CD14-positive monocyte (primary cell): ENCODE measurements around the gene FHIP1B. TPM values are rescaled to one million over a fixed set of nuclear protein-coding genes. Genes with fewer than 3 reads are reported as not detected.
A peak's percentile ranks its signal among the peaks of the same experiment; 100 is the strongest.

Source experiments
- DNase-seq, 3 donors: peaks; one replicate each; pipeline ENCODE4 v3.0.0-alpha.2; 2011 to 2022
- H2AFZ ChIP-seq: 2 replicates; pipeline ENCODE4 v1.6.0; 2012; ENCODE audit warnings: mild to moderate bottlenecking, low read depth, low read length, inconsistent platforms; ENCODE audit not compliant: insufficient read depth, poor library complexity, severe bottlenecking
- H3K27ac ChIP-seq, 2 donors: 1 replicate in 1 of 2; 2 replicates in 1 of 2; pipeline ENCODE4 v1.5.1; 2012 to 2013; ENCODE audit warnings: low read length in 2 of 2, control low read depth in 1 of 2, inconsistent platforms in 1 of 2, low read depth in 1 of 2, mild to moderate bottlenecking in 1 of 2
- H3K27me3 ChIP-seq, 2 donors: one replicate each; pipeline versions ENCODE4 v1.6.0 to v1.6.1; 2011 to 2013; ENCODE audit warnings: low read length in 2 of 2; ENCODE audit not compliant: control insufficient read depth in 2 of 2, insufficient read depth in 2 of 2
- H3K36me3 ChIP-seq, 2 donors: replicated peaks in 1 of 2; 1 replicate in 1 of 2; 2 replicates in 1 of 2; pipeline versions ENCODE4 v1.5.1 to v1.6.1; 2012 to 2013; ENCODE audit warnings: low read length in 2 of 2, control low read depth in 1 of 2, inconsistent platforms in 1 of 2, mild to moderate bottlenecking in 1 of 2; ENCODE audit not compliant: insufficient read depth in 2 of 2, control insufficient read depth in 1 of 2
- H3K4me1 ChIP-seq, 2 donors: 1 replicate in 1 of 2; 2 replicates in 1 of 2; pipeline versions ENCODE4 v1.5.1 to v1.6.1; 2012 to 2013; ENCODE audit warnings: low read length in 2 of 2, control low read depth in 1 of 2, inconsistent platforms in 1 of 2, mild to moderate bottlenecking in 1 of 2, moderate library complexity in 1 of 2; ENCODE audit not compliant: insufficient read depth in 2 of 2, control insufficient read depth in 1 of 2
- H3K4me2 ChIP-seq: replicated peaks from 2 replicates; pipeline ENCODE3; 2012; ENCODE audit warnings: low read length, moderate library complexity, mild to moderate bottlenecking; ENCODE audit not compliant: poor library complexity, severe bottlenecking; ENCODE audit errors: extremely low read depth
- H3K4me3 ChIP-seq, 3 experiments: fragments of 200-600 bp in 1 of 3; sonication (generic) in 1 of 3; replicated peaks in 1 of 3; 1 replicate in 2 of 3; 2 replicates in 1 of 3; pipeline ENCODE4 v1.5.1; 2011 to 2013; ENCODE audit warnings: low read length in 3 of 3, mild to moderate bottlenecking in 3 of 3, control low read depth in 2 of 3, low read depth in 2 of 3, inconsistent platforms in 1 of 3, moderate library complexity in 1 of 3
- H3K79me2 ChIP-seq: 2 replicates; pipeline ENCODE4 v1.6.0; 2012; ENCODE audit warnings: mild to moderate bottlenecking, control low read depth, inconsistent platforms, low read length, moderate library complexity; ENCODE audit not compliant: insufficient read depth
- H3K9ac ChIP-seq: 2 replicates; pipeline ENCODE4 v1.6.0; 2017; ENCODE audit warnings: low read length, mild to moderate bottlenecking; ENCODE audit not compliant: insufficient read depth, poor library complexity, severe bottlenecking
- H3K9me3 ChIP-seq, 2 donors: replicated peaks in 1 of 2; 1 replicate in 1 of 2; 2 replicates in 1 of 2; pipeline versions ENCODE4 v1.5.1 to v1.6.1; 2012 to 2013; ENCODE audit warnings: low read length in 2 of 2, control low read depth in 1 of 2; ENCODE audit not compliant: control insufficient read depth in 1 of 2, insufficient read depth in 1 of 2
- H4K20me1 ChIP-seq: 2 replicates; pipeline ENCODE4 v1.6.0; 2012; ENCODE audit warnings: mild to moderate bottlenecking, low read length, control low read depth, moderate library complexity; ENCODE audit not compliant: insufficient read depth
- H3K27ac Mint-ChIP-seq, 7 donors: one replicate each; pipeline ENCODE4 v1.8.0; 2020; ENCODE audit warnings: mild to moderate bottlenecking in 7 of 7, mixed read lengths in 7 of 7, moderate library complexity in 6 of 7, inconsistent platforms in 2 of 7
- H3K27me3 Mint-ChIP-seq, 3 donors: one replicate each; pipeline ENCODE4 v1.8.0; 2021 to 2022; ENCODE audit warnings: low read depth in 3 of 3, mild to moderate bottlenecking in 3 of 3, mixed read lengths in 3 of 3, moderate library complexity in 3 of 3, inconsistent platforms in 1 of 3
- H3K36me3 Mint-ChIP-seq, 2 donors: one replicate each; pipeline ENCODE4 v1.8.0; 2020; ENCODE audit warnings: mixed read lengths in 2 of 2, inconsistent platforms in 1 of 2, mild to moderate bottlenecking in 1 of 2
- H3K4me1 Mint-ChIP-seq: one replicate; pipeline ENCODE4 v1.8.0; 2020; ENCODE audit warnings: mild to moderate bottlenecking, mixed read lengths
- H3K4me3 Mint-ChIP-seq, 2 donors: one replicate each; pipeline ENCODE4 v1.8.0; 2020; ENCODE audit warnings: mild to moderate bottlenecking in 2 of 2, mixed read lengths in 2 of 2, moderate library complexity in 1 of 2
- H3K9me3 Mint-ChIP-seq, 7 donors: one replicate each; pipeline ENCODE4 v1.8.0; 2020 to 2022; ENCODE audit warnings: mixed read lengths in 7 of 7, mild to moderate bottlenecking in 6 of 7, moderate library complexity in 6 of 7, inconsistent platforms in 2 of 7
- CTCF ChIP-seq: fragments of 200-600 bp; IDR thresholded peaks from one replicate; pipeline ENCODE4 v1.8.0; 2022; ENCODE audit warnings: antibody characterized with exemption, mild to moderate bottlenecking
- WGBS: methylation state at CpG from one replicate; pipeline ENCODE4 v1.1.5; 2013; ENCODE audit warnings: missing lambda C conversion rate; ENCODE audit not compliant: insufficient coverage; 5-methylcytosine and 5-hydroxymethylcytosine counted together
- intact Hi-C, 2 donors: fragments of 100-400 bp; cut with micrococcal nuclease; formaldehyde crosslinking; loops; one replicate each; pipeline versions ENCODE4 v1.15.0 to v1.15.1; 2023
- polyA plus RNA-seq, 3 donors: library from polyadenylated mRNA; depleted of rRNA in 1 of 3; unstranded in 2 of 3; stranded (reverse) in 1 of 3; fragments of 300-500 nt in 2 of 3; fragments of >200 nt in 1 of 3; fragmentation: Illumina TruSeq in 2 of 3; gene quantifications; 1 replicate in 2 of 3; 2 replicates in 1 of 3; pipeline ENCODE4 v1.2.3, GENCODE V29; 2012 to 2021

The FHIP1B gene
- polyA plus RNA-seq, 3 donors = 14.2 to 64.1 (median 18.9) TPM

DNA sequence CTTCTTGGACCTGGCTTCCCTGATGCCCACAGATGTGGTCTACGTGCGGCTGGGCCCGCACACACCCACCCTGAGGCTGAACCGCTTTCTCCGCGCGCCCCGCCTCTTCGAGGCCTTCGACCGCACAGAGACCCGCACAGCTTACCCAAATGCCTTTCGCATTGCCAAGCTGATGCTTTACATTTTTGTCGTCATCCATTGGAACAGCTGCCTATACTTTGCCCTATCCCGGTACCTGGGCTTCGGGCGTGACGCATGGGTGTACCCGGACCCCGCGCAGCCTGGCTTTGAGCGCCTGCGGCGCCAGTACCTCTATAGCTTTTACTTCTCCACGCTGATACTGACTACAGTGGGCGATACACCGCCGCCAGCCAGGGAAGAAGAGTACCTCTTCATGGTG, 5.7 kb upstream of the FHIP1B start:
- WGBS = 99% methylated on average over 28 of the region's 28 CpGs
- Histone ChIP-seq H3K27ac (peak overlapping the region; percentile 47 to 58), H4K20me1 (no peaks in the 10 kb centered on the region), H3K4me1 (peaks cover 27 to 45% of the 10 kb centered on the region in 2 donors), H3K4me2 (peak overlapping the region; percentile 35), H3K4me3 (peak overlapping the region in 1 of 3 experiments; percentile 41), H2AFZ (peak overlapping the region; percentile 14), H3K27me3 (no peaks in the 10 kb centered on the region), H3K9ac (no peak overlapping the region), H3K79me2 (no peaks in the 10 kb centered on the region), H3K36me3 (no peaks in the 10 kb centered on the region), H3K9me3 (no peaks in the 10 kb centered on the region)
- Mint-ChIP-seq H3K4me1 (peaks cover 23% of the 10 kb centered on the region), H3K27me3 (peaks cover 0 to 3% (median under 1%) of the 10 kb centered on the region in 3 donors), H3K36me3 (no peaks in the 10 kb centered on the region), H3K27ac (peak overlapping the region; percentile 79 to 93 (median 89)), H3K4me3 (no peak overlapping the region), H3K9me3 (no peaks in the 10 kb centered on the region)
- no peak for TF ChIP-seq CTCF
- intact Hi-C loops = no loop called here
- DNase-seq = no peak

DNA sequence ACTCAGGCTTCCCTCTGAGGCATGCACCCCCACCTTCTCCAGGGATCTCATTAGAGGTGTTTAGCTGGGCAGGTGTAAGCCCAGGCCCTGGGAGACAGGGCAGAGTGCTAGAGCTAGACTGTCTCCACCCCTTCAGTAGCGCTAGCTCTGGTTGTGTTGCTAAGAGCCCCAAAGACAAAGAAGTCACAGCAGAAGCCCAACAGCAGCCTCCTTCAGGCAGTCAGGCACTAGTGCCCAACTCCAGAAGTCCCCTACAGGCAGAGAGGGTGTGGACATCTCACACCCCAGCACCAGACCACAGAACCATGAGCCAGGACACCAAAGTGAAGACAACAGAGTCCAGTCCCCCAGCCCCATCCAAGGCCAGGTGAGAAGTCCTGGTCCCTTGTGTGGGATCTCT, 4.5 kb upstream of the FHIP1B start, which contains the start of gene CNGA4:
Gene CNGA4, plus strand, starts transcription at position 188 of the 400 bp plus-strand sequence. Its CDS starts 118 bp downstream, at position 306.
- H3K27me3 ChIP-seq = no peaks in the 10 kb centered on the region
- H3K9ac ChIP-seq = no peak within 1 kb of the TSS
- H3K79me2 ChIP-seq = peaks cover 6% of the 10 kb centered on the region
- no peak for DNase-seq
- Mint-ChIP-seq H3K9me3 (no peaks in the 10 kb centered on the region), H3K36me3 (no peaks in the 10 kb centered on the region), H3K27ac (peak within 1 kb of the TSS in 6 of 7 donors; percentile 4 to 79 (median 44)), H3K27me3 (peaks cover 0 to 3% (median 0%) of the 10 kb centered on the region in 3 donors), H3K4me3 (no peak within 1 kb of the TSS), H3K4me1 (peaks cover 28% of the 10 kb centered on the region)
- no peaks in the 10 kb centered on the region for H4K20me1 ChIP-seq
- no peak within 1 kb of the TSS for H3K4me2 ChIP-seq
- H2AFZ ChIP-seq = peak within 1 kb of the TSS; percentile 4
- 100% methylated on average over 1 of the region's 1 CpG for WGBS
- H3K4me3 ChIP-seq = no peak within 1 kb of the TSS
- TF ChIP-seq CTCF = no peak
- intact Hi-C loops = loop anchor here (5.0 to 10.0 kb wide), 3 partner anchors 243 to 446 kb away; partner anchors contain the start of genes ARFIP2 (in 1 of the 2), MRPL17 (in 1 of the 2), TAF10 (in 1 of the 2) and TIMM10B (in 1 of the 2)
- no peaks in the 10 kb centered on the region for H3K36me3 ChIP-seq
- peak within 1 kb of the TSS in 1 of 2 donors; percentile 9 for H3K27ac ChIP-seq
- H3K4me1 ChIP-seq = peaks cover 29 to 48% of the 10 kb centered on the region in 2 donors
- H3K9me3 ChIP-seq = no peaks in the 10 kb centered on the region
